Nephron (organoid): ENCODE measurements around the gene LUC7L.
"Not testable (repeated sequence)": the region's sequence is repeated elsewhere in the genome, so short reads cannot be mapped to it uniquely, and the experiment has no call there.

Experiments
- H3K27ac Mint-ChIP-seq, 3 experiments: 2 replicates each; pipeline ENCODE4 v1.8.0; 2020; ENCODE audit warnings: mixed read lengths in 3 of 3, mild to moderate bottlenecking in 2 of 3, moderate library complexity in 1 of 3
- H3K27me3 Mint-ChIP-seq: 2 replicates; pipeline ENCODE4 v1.8.0; 2021; ENCODE audit warnings: low read depth, mild to moderate bottlenecking, moderate library complexity, mixed read lengths
- H3K36me3 Mint-ChIP-seq: 2 replicates; pipeline ENCODE4 v1.8.0; 2020; ENCODE audit warnings: low read depth, mixed read lengths
- H3K4me1 Mint-ChIP-seq: 2 replicates; pipeline ENCODE4 v1.8.0; 2020; ENCODE audit warnings: mixed read lengths
- H3K4me3 Mint-ChIP-seq, 3 experiments: 2 replicates each; pipeline ENCODE4 v1.8.0; 2020; ENCODE audit warnings: mild to moderate bottlenecking in 3 of 3, mixed read lengths in 3 of 3, moderate library complexity in 2 of 3
- H3K9me3 Mint-ChIP-seq: 2 replicates; pipeline ENCODE4 v1.8.0; 2020; ENCODE audit warnings: mixed read lengths
- CTCF ChIP-seq, 3 experiments: fragments of 200-600 bp; sonication (generic); IDR thresholded peaks; one replicate each; pipeline ENCODE4 v1.5.0; 2021; ENCODE audit warnings: antibody characterized with exemption in 3 of 3; ENCODE audit not compliant: unreplicated experiment in 3 of 3

The LUC7L gene

GRCh38 chr16:240559-240958, 11.3 kb upstream of the LUC7L start:
- H3K36me3 Mint-ChIP-seq: peaks cover 15% of the 10 kb centered on the region
- H3K27me3 Mint-ChIP-seq: no peaks in the 10 kb centered on the region
- H3K27ac Mint-ChIP-seq: peak overlapping the region in 2 of 3 experiments; percentile 75 to 81
- H3K4me1 Mint-ChIP-seq: peaks cover 10% of the 10 kb centered on the region
- TF ChIP-seq CTCF (IDR thresholded peaks at IDR 0.05; ENCODE audit: unreplicated experiment in 3 of 3): no peak
- H3K4me3 Mint-ChIP-seq: no peak overlapping the region
- no peaks in the 10 kb centered on the region for H3K9me3 Mint-ChIP-seq

- Mint-ChIP-seq H3K27me3 (no peaks in the 10 kb centered on the region), H3K36me3 (peaks cover 11% of the 10 kb centered on the region), H3K4me3 (peak overlapping the region in 1 of 3 experiments; percentile 30), H3K27ac (peak overlapping the region; percentile 71 to 81 (median 75)), H3K9me3 (no peaks in the 10 kb centered on the region), H3K4me1 (peaks cover 14% of the 10 kb centered on the region)
- no peak for TF ChIP-seq CTCF (IDR thresholded peaks at IDR 0.05; ENCODE audit: unreplicated experiment in 3 of 3)
These were observed 10.7 kb upstream of the LUC7L start for GRCh38 chr16:239948-240277.

- Mint-ChIP-seq H3K9me3 (no peaks in the 10 kb centered on the region), H3K4me1 (peaks cover 11% of the 10 kb centered on the region), H3K27ac (peak within 1 kb of the TSS; percentile 88 to 99 (median 99)), H3K36me3 (peaks cover 5% of the 10 kb centered on the region), H3K4me3 (peak within 1 kb of the TSS; percentile 95 to 100 (median 99)), H3K27me3 (no peaks in the 10 kb centered on the region)
- peak in 2 of 3 experiments; percentile 52 to 56 for TF ChIP-seq CTCF (IDR thresholded peaks at IDR 0.05; ENCODE audit: unreplicated experiment in 3 of 3)
These were observed 5.4 kb upstream of the LUC7L start, which contains the start of gene FAM234A for GRCh38 chr16:234468-235305. TSS of gene FAM234A (plus strand) at chr16:234821. CDS start at chr16:254414, 19,593 bp downstream.

GRCh38 chr16:230949-231348, 1.7 kb upstream of the LUC7L start:
- Mint-ChIP-seq H3K36me3 (peaks cover 26% of the 10 kb centered on the region), H3K9me3 (no peaks in the 10 kb centered on the region), H3K27ac (no peak overlapping the region), H3K4me1 (peaks cover 29% of the 10 kb centered on the region), H3K27me3 (no peaks in the 10 kb centered on the region), H3K4me3 (peak overlapping the region; percentile 42 to 70 (median 61))
- no peak for TF ChIP-seq CTCF (IDR thresholded peaks at IDR 0.05; ENCODE audit: unreplicated experiment in 3 of 3)

- Mint-ChIP-seq H3K4me1 (peaks cover 26% of the 10 kb centered on the region), H3K4me3 (peak overlapping the region; percentile 32 to 51 (median 42)), H3K36me3 (peaks cover 31% of the 10 kb centered on the region)
- not testable (repeated sequence) for H3K27me3 Mint-ChIP-seq, H3K9me3 Mint-ChIP-seq, H3K27ac Mint-ChIP-seq
These were observed 1.1 kb upstream of the LUC7L start for GRCh38 chr16:230351-230750.

- H3K4me1 Mint-ChIP-seq: peaks cover 24% of the 10 kb centered on the region
- peak overlapping the region; percentile 79 to 97 (median 97) for H3K27ac Mint-ChIP-seq
- TF ChIP-seq CTCF (IDR thresholded peaks at IDR 0.05; ENCODE audit: unreplicated experiment in 3 of 3): no peak
- H3K36me3 Mint-ChIP-seq: peaks cover 34% of the 10 kb centered on the region
- no peaks in the 10 kb centered on the region for H3K9me3 Mint-ChIP-seq
- H3K4me3 Mint-ChIP-seq: peak overlapping the region; percentile 96 to 99 (median 99)
- H3K27me3 Mint-ChIP-seq: no peaks in the 10 kb centered on the region
These were observed 557 bp upstream of the LUC7L start for GRCh38 chr16:229731-230281.
